SK-N-SH (cell line): ENCODE data around the gene SP4.

ENCODE experiments used
- CHD2 ChIP-seq: fragments of 150-350 bp; IDR thresholded peaks from 2 replicates; pipeline ENCODE4 v1.6.1; 2018; ENCODE audit warnings: low read length; ENCODE audit not compliant: partially characterized antibody
- CTCF ChIP-seq: fragments of 200-600 bp; sonication (generic); IDR thresholded peaks from 2 replicates; pipeline ENCODE4 v1.6.1; 2017; ENCODE audit warnings: antibody characterized with exemption, mild to moderate bottlenecking, moderate library complexity
- EP300 ChIP-seq, 2 experiments: IDR thresholded peaks; 2 replicates each; pipeline versions ENCODE4 v1.4.0 to v1.6.1; 2012; ENCODE audit warnings: borderline replicate concordance in 1 of 2, low read depth in 1 of 2, low read length in 1 of 2
- EZH2phosphoT487 ChIP-seq: fragments of 200-600 bp; sonication (generic); IDR thresholded peaks from 2 replicates; pipeline ENCODE4 v1.6.1; 2017; ENCODE audit warnings: low read depth, mixed run types, mild to moderate bottlenecking, antibody characterized with exemption, moderate library complexity, borderline replicate concordance
- FOXM1 ChIP-seq: IDR thresholded peaks from 2 replicates; pipeline ENCODE4 v1.4.0; 2012; ENCODE audit warnings: low read depth, mild to moderate bottlenecking
- GABPA ChIP-seq: IDR thresholded peaks from 2 replicates; pipeline ENCODE4 v1.4.0; 2012; ENCODE audit warnings: low read depth, mild to moderate bottlenecking
- MAX ChIP-seq: IDR thresholded peaks from 2 replicates; pipeline ENCODE4 v1.4.0; 2012; ENCODE audit warnings: low read depth
- NRF1 ChIP-seq: IDR thresholded peaks from 2 replicates; pipeline ENCODE4 v1.6.1; 2012; ENCODE audit warnings: low read depth, mild to moderate bottlenecking, low read length
- POLR2AphosphoS5 ChIP-seq: IDR thresholded peaks from 2 replicates; pipeline ENCODE4 v1.6.1; 2012; ENCODE audit warnings: low read depth, low read length
- RAD21 ChIP-seq: IDR thresholded peaks from 2 replicates; pipeline ENCODE4 v1.6.1; 2012; ENCODE audit warnings: mild to moderate bottlenecking, low read length
- REST ChIP-seq: IDR thresholded peaks from 2 replicates; pipeline ENCODE4 v1.6.1; 2012; ENCODE audit warnings: mild to moderate bottlenecking, low read depth, low read length, moderate library complexity
- SIN3A ChIP-seq: IDR thresholded peaks from 2 replicates; pipeline ENCODE4 v1.6.1; 2012; ENCODE audit warnings: low read depth, mild to moderate bottlenecking, low read length, moderate library complexity, borderline replicate concordance
- YY1 ChIP-seq: IDR thresholded peaks from 2 replicates; pipeline ENCODE4 v1.4.0; 2012; ENCODE audit warnings: low read depth, mild to moderate bottlenecking

GRCh38 chr7:21547501-21547900 lies 119.6 kb downstream of the SP4 start:
- no peak for TF ChIP-seq REST
- no peak for TF ChIP-seq CTCF
- TF ChIP-seq POLR2AphosphoS5 = no peak
- no peak for TF ChIP-seq CHD2
- TF ChIP-seq YY1 = no peak
- no peak for TF ChIP-seq MAX
- TF ChIP-seq EP300 (IDR thresholded peaks at IDR 0.05; ENCODE audit: borderline replicate concordance in 1 of 2, low read depth in 1 of 2, low read length in 1 of 2) = no peak
- TF ChIP-seq RAD21 = no peak
- TF ChIP-seq GABPA = no peak
- TF ChIP-seq NRF1 = no peak
- TF ChIP-seq EZH2phosphoT487 = no peak
- no peak for TF ChIP-seq FOXM1
- no peak for TF ChIP-seq SIN3A
